T-helper 2 cell (primary cell): ENCODE measurements around the gene PC.
A peak's percentile ranks its signal among the peaks of the same experiment; 100 is the strongest.

Experiments
- DNase-seq, 5 experiments: peaks; one replicate each; pipeline versions ENCODE4 v3.0.0 to v3.0.0-alpha.2; 2012 to 2022

Gene PC

GRCh38 chr11:66883016-66883965, 74.9 kb downstream of the PC start:
- DNase-seq: peak in 3 of 5 experiments; percentile 46 to 52 (median 48)

DNA sequence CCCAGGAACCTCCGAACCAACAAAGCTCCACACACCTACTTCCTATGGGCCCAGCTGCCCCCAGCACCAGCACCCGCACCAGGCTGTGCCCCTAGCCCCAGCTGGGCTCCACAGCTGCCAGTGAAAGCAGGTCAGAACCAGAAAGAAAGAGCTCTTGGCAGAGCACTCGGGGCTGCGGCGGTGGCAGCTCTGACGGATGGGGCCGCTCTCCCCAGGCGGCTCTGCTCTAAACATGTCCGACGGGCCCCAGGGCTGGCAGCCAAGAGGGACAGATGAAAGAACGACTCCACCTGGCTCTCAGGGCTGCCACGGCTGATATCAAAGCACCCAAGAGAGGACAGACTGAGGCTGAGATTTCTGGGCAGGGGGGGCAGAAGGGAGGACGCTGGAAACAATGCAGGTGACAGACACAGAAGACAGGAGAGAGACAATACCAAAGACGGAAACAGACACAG, 75.6 kb downstream of the PC start:
- no peak for DNase-seq

DNA sequence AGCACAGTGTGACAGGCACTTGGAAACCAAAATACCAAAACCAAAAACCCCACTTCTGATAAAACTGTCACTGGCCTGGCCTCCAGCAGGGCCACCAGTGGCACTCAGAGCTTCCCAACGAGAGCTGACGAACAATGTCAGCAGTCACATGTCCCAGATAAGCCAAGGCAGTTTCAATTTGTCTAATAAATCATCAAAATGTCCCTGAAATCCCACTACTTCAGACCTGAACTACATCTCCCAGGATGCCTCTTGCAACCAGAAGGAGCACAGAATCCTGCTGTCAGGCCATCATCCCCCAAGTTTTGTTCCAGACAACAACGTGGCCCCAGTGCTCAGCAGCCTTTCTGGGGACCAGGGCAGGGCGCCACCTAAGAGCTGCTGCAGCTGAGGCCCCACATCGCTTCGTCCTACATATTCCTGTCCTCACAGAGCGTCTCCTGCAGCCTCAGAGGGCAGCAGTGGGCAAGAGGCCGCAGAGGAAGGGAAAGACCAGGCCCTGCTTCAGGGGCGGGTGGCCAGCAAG, 76.2 kb downstream of the PC start:
- DNase-seq: no peak

- DNase-seq: no peak
Measured at GRCh38 chr11:66881451-66881835, 76.7 kb downstream of the PC start.

GRCh38 chr11:66880496-66881450, 77.4 kb downstream of the PC start:
- no peak for DNase-seq

DNA sequence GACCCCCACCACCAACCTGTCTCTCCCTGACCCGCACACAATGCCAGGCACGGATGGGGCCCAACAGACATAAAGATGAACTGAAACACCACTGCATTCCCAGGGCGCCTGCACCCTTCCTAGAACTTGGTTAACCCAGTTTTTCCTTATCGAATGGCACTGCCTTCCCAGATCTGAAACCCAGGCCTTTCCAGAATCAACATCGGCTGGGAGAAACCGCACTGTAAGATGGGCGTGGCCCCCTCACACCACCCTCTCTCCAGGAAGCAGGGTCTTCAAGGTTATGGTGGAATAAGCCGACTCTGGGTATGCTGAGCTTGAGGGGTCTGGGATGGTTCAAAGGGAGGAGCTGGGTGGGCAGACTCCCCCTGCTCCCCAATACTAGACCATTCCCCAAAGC, 78.2 kb downstream of the PC start:
- no peak for DNase-seq

GRCh38 chr11:66879583-66879982, 78.6 kb downstream of the PC start:
- DNase-seq: no peak

GRCh38 chr11:66879000-66879399, 79.2 kb downstream of the PC start:
- no peak for DNase-seq

DNA sequence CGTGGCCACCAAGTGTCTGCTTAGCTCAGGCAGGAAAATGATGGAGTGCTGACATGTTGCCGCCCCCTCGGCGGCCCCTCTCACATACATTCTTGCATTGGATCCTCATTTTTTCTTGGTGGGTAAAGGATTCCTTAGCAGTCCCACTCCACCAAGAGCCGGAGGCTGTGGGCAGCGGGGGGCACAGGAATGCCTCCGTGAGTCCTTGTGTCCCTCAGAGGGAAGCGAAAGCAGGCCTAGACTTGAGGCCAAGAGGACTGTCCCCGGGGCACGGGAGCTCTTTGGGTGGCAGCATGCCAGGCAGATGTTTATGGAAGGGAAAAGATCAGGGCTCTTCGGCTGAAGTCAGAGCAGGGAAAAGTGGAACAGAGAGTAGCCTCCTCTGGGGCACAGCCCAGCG, 79.7 kb downstream of the PC start:
- no peak for DNase-seq

DNA sequence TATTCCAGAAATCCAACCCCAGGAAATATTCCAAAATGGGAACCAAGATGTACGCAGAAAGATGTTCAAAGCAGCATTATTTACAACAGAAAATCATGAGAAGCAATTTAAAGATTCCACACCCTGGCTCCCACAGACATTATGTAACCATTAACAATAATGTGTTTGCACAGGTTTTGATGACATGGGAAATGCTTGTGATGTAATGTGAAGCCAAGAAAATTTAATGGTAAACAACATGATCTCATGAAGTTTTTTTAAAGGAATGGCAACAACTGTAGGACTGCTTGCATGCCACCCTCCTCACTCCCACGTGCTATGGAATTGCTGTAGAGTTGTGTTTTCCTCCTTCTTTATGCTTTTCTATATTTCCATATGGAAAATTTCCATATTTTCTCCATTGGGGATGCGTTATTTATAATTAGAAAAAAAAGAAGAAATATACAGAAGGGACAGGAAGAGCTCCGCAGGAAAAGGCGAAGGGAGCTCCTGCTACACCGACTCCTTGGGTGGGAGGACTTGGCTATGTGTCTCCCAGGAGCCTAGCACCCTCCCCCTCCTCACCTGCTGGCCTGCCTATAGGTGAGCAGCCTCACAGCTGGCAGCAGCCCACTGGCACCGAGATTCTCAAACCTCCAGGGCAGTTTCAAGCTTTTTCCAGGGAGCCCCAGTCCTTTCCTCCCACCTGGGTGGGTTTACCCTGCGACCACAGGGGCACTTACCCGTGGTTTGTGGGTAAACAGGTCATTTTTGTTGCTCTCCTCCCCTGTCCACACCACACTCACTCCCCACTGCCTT, 80.4 kb downstream of the PC start:
- DNase-seq: no peak

DNA sequence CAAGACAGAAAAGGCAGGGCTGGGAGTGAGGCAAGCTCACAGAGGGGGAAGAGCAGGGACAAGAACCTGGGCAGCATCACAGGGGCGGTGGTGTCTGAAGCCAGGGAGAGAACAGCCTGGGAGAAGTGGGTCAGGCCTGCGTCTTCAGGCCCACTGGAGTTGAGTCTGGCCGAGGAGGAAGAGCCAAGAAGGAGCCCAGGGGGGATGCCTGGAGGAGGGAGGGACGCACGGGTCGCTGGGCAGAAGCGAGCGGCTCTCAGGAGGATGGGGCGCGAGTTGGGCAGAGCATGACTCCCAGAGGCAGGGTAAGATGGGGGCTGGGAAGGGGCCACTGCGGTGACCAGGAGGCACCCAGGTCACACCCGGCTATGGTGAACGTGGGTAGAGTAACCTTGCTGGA, 82.8 kb downstream of the PC start:
- no peak for DNase-seq

GRCh38 chr11:66874232-66874631, 84.0 kb downstream of the PC start:
- DNase-seq: no peak

- DNase-seq: no peak
Measured at GRCh38 chr11:66871521-66871901, 86.7 kb downstream of the PC start.

GRCh38 chr11:66870616-66871520, 87.3 kb downstream of the PC start:
- no peak for DNase-seq

DNA sequence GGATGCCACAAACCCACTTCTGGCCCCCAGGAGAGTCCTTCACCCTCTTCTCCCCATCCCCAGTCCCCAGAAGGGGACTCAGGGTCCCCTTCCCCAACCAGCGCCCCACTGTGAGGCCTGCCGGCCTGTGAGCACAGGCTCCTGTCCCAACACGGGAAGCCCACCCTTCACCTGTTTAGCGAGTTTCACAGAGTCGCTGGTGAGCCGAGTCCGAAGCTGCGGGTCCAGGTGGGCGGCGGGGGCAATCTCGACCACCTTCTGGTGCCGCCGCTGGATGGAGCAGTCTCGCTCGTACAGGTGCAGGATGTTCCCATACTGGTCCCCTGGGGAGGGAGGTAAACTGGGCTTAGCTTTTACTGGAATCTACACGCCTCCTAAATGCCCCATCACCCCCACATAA, 88.1 kb downstream of the PC start:
- no peak for DNase-seq

DNA sequence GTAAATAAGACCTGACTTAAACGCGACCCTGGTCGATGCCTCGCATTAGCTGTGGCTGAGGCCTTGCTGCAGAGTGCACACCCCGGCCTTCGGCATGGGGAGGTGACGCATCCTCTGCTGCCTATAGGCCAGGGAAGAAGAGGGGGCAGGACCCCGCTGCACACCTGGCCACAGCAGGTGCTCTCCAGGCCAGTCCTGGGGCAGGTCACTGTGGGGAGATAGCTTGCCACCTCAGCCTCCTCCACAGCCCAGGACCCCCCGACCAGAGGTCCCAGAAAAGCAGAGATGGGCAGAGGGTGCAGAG, 88.7 kb downstream of the PC start:
- no peak for DNase-seq

- peak; percentile 50 to 83 (median 75) for DNase-seq
Measured at GRCh38 chr11:66868726-66869566, 89.2 kb downstream of the PC start.

GRCh38 chr11:66868082-66868725, 90.0 kb downstream of the PC start:
- no peak for DNase-seq

DNA sequence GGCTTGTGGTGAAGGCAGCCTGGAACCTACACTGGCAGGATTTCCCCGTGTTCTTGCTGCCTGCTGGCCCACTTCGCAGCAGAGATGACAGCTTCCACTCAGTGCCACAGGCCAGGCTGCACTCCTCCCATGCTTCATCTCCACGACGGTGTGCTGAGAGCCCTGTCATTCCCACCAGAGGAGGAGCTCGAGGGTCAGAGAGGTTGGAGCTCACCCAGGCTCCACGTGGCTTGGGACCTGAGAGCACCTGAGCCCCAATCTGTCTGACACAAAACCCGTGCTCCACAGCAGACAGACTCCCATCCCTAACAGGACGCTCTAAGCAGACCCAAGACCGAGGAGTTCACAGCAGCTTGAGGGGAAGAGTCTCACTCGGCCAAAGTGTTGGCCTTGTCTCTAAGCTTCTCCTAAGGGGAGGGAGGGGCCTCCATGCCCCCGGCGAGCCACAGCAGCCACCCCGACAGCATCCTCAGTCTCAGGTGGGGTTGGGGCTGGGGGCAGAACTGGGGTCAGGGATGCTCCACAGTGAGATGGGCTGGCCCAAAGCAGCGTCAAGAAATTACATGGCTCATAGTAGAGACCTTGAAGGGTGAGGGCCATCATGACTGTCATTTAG, 90.7 kb downstream of the PC start:
- DNase-seq: no peak
